GM19455 (cell line): ENCODE results near the gene HOMER1.

ENCODE experiments used
- ATAC-seq: cut with Tn5 transposase; IDR thresholded peaks from one replicate; pipeline ENCODE4 v1.9.1; 2021; ENCODE audit not compliant: unreplicated experiment

HOMER1 gene

DNA sequence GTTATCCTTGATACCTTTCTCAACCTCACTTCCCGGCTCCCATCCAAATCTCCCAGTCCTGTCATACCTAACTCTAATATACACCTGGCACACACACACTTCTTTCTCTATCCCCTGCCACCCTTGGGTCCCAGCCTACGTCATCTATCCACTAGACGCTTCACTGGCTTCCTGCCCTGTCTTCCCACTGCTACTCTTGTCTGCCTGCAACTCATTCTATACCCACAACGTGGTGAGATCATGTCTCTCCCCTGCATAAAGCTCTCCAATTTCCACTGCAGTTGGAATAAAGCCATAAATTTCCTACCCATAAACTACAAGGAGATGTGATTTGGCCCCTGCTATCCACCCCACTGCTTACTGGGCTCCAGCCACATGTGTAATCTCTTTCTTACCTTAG lies 184.5 kb downstream of the HOMER1 start:
- no peak for ATAC-seq
